Mesendoderm (in vitro differentiated cells): ENCODE measurements around the gene SYT17.

Experiments
- DNase-seq: peaks from one replicate; pipeline ENCODE4 v3.0.0; 2013
- H2AK5ac ChIP-seq: 2 replicates; pipeline ENCODE4 v1.6.1; 2013; ENCODE audit warnings: low read length, inconsistent platforms
- H2BK120ac ChIP-seq: 2 replicates; pipeline ENCODE4 v1.6.1; 2013; ENCODE audit warnings: low read depth, mild to moderate bottlenecking, low read length, moderate library complexity, mixed read lengths
- H2BK15ac ChIP-seq: replicated peaks from 2 replicates; pipeline ENCODE4 v1.6.1; 2013; ENCODE audit warnings: low read depth, mild to moderate bottlenecking, moderate library complexity
- H2BK5ac ChIP-seq: 2 replicates; pipeline ENCODE4 v1.6.1; 2013; ENCODE audit warnings: low read length, inconsistent platforms
- H3K18ac ChIP-seq: 2 replicates; pipeline ENCODE4 v1.6.1; 2013; ENCODE audit warnings: mild to moderate bottlenecking, low read length, mixed read lengths
- H3K23ac ChIP-seq: one replicate; pipeline ENCODE4 v1.6.1; 2013; ENCODE audit warnings: low read length
- H3K27ac ChIP-seq: 2 replicates; pipeline ENCODE4 v1.5.1; 2013; ENCODE audit warnings: low read depth, mild to moderate bottlenecking, inconsistent platforms, low read length, moderate library complexity
- H3K27me3 ChIP-seq: 2 replicates; pipeline ENCODE4 v1.6.1; 2013; ENCODE audit warnings: low read length, control low read depth, mild to moderate bottlenecking, inconsistent platforms; ENCODE audit not compliant: insufficient read depth, poor library complexity
- H3K36me3 ChIP-seq: 2 replicates; pipeline ENCODE4 v1.6.1; 2013; ENCODE audit warnings: low read length, inconsistent platforms; ENCODE audit not compliant: control insufficient read depth, insufficient read depth
- H3K4ac ChIP-seq: one replicate; pipeline ENCODE4 v1.6.1; 2013; ENCODE audit warnings: low read depth, mild to moderate bottlenecking, low read length, moderate library complexity
- H3K4me1 ChIP-seq: 2 replicates; pipeline ENCODE4 v1.6.1; 2013; ENCODE audit warnings: low read depth, low read length, inconsistent platforms; ENCODE audit not compliant: control insufficient read depth
- H3K4me2 ChIP-seq: 2 replicates; pipeline ENCODE4 v1.6.1; 2013; ENCODE audit warnings: low read length
- H3K4me3 ChIP-seq: 2 replicates; pipeline ENCODE4 v1.5.1; 2013; ENCODE audit warnings: mild to moderate bottlenecking, low read length
- H3K56ac ChIP-seq: one replicate; pipeline ENCODE4 v1.6.1; 2013; ENCODE audit warnings: low read length
- H3K79me1 ChIP-seq: 2 replicates; pipeline ENCODE4 v1.6.1; 2013; ENCODE audit warnings: low read length, inconsistent platforms
- H3K79me2 ChIP-seq: 2 replicates; pipeline ENCODE4 v1.6.1; 2013; ENCODE audit warnings: mild to moderate bottlenecking, low read length; ENCODE audit not compliant: control insufficient read depth, insufficient read depth
- H3K9ac ChIP-seq: 2 replicates; pipeline ENCODE4 v1.6.1; 2013; ENCODE audit warnings: low read length, inconsistent platforms
- H4K5ac ChIP-seq: one replicate; pipeline ENCODE4 v1.6.1; 2013; ENCODE audit warnings: low read length
- H4K8ac ChIP-seq: one replicate; pipeline ENCODE4 v1.6.1; 2013; ENCODE audit warnings: low read depth, mild to moderate bottlenecking, control low read depth, low read length, moderate library complexity
- WGBS: extraction: QIAGEN DNeasy Blood & Tissue Kit; methylation state at CpG from one replicate; pipeline ENCODE4 v1.1.7; 2013; ENCODE audit warnings: low lambda C conversion rate, missing lambda C conversion rate; ENCODE audit not compliant: insufficient coverage; ENCODE audit errors: extremely low coverage; 5-methylcytosine and 5-hydroxymethylcytosine counted together

The SYT17 gene

GRCh38 chr16:19142939-19143598 is 25.0 kb upstream of the SYT17 start:
- Histone ChIP-seq H3K4me1 (peaks cover 6% of the 10 kb centered on the region), H3K79me1 (no peaks in the 10 kb centered on the region), H3K56ac (no peak overlapping the region), H3K23ac (no peak overlapping the region), H3K9ac (no peak overlapping the region), H3K79me2 (no peaks in the 10 kb centered on the region), H2BK5ac (no peak overlapping the region), H2BK15ac (no peak overlapping the region), H3K18ac (no peak overlapping the region), H3K4me2 (no peak overlapping the region), H3K27me3 (no peaks in the 10 kb centered on the region), H4K5ac (no peak overlapping the region), H3K4me3 (no peak overlapping the region), H2BK120ac (no peak overlapping the region), H3K4ac (no peak overlapping the region), H3K36me3 (no peaks in the 10 kb centered on the region), H2AK5ac (no peak overlapping the region), H3K27ac (no peak overlapping the region), H4K8ac (no peak overlapping the region)
- no peak for DNase-seq
- WGBS, result no CpG with 5 or more reads among the region's 8 CpGs

GRCh38 chr16:19143599-19143956 is 24.5 kb upstream of the SYT17 start:
- DNase-seq, result no peak
- Histone ChIP-seq H3K27ac (no peak overlapping the region), H3K79me2 (no peaks in the 10 kb centered on the region), H3K4me1 (peaks cover 6% of the 10 kb centered on the region), H3K9ac (no peak overlapping the region), H2BK15ac (no peak overlapping the region), H3K4ac (no peak overlapping the region), H3K27me3 (no peaks in the 10 kb centered on the region), H2BK5ac (no peak overlapping the region), H2AK5ac (no peak overlapping the region), H4K5ac (no peak overlapping the region), H3K23ac (no peak overlapping the region), H2BK120ac (no peak overlapping the region), H3K18ac (no peak overlapping the region), H3K56ac (no peak overlapping the region), H4K8ac (no peak overlapping the region), H3K4me3 (no peak overlapping the region), H3K79me1 (no peaks in the 10 kb centered on the region), H3K4me2 (no peak overlapping the region), H3K36me3 (no peaks in the 10 kb centered on the region)
- WGBS, result no CpG with 5 or more reads among the region's 9 CpGs

GRCh38 chr16:19145010-19145409 is 23.0 kb upstream of the SYT17 start:
- H3K79me2 ChIP-seq, result no peaks in the 10 kb centered on the region
- H3K56ac ChIP-seq, result no peak overlapping the region
- no peak overlapping the region for H3K4me3 ChIP-seq
- no peak overlapping the region for H3K4ac ChIP-seq
- no peak overlapping the region for H3K4me2 ChIP-seq
- H3K36me3 ChIP-seq, result no peaks in the 10 kb centered on the region
- no peak overlapping the region for H4K5ac ChIP-seq
- DNase-seq, result peak; percentile 74
- H3K23ac ChIP-seq, result no peak overlapping the region
- H2BK15ac ChIP-seq, result no peak overlapping the region
- no peak overlapping the region for H2AK5ac ChIP-seq
- H3K79me1 ChIP-seq, result no peaks in the 10 kb centered on the region
- H4K8ac ChIP-seq, result no peak overlapping the region
- H3K27ac ChIP-seq, result no peak overlapping the region
- no peak overlapping the region for H2BK120ac ChIP-seq
- no peak overlapping the region for H2BK5ac ChIP-seq
- H3K9ac ChIP-seq, result no peak overlapping the region
- no peak overlapping the region for H3K18ac ChIP-seq
- no peaks in the 10 kb centered on the region for H3K27me3 ChIP-seq
- WGBS, result no CpG with 5 or more reads among the region's 3 CpGs
- peaks cover 6% of the 10 kb centered on the region for H3K4me1 ChIP-seq

GRCh38 chr16:19147126-19147525 is 20.9 kb upstream of the SYT17 start:
- H2BK5ac ChIP-seq, result no peak overlapping the region
- no peaks in the 10 kb centered on the region for H3K27me3 ChIP-seq
- H3K56ac ChIP-seq, result no peak overlapping the region
- WGBS, result no CpG with 5 or more reads among the region's 4 CpGs
- H2BK15ac ChIP-seq, result no peak overlapping the region
- H3K79me2 ChIP-seq, result no peaks in the 10 kb centered on the region
- no peak overlapping the region for H3K27ac ChIP-seq
- no peak overlapping the region for H3K18ac ChIP-seq
- H2AK5ac ChIP-seq, result no peak overlapping the region
- no peaks in the 10 kb centered on the region for H3K79me1 ChIP-seq
- no peak overlapping the region for H2BK120ac ChIP-seq
- H3K4me2 ChIP-seq, result no peak overlapping the region
- no peak overlapping the region for H3K9ac ChIP-seq
- H3K36me3 ChIP-seq, result no peaks in the 10 kb centered on the region
- no peak overlapping the region for H3K23ac ChIP-seq
- no peak overlapping the region for H4K5ac ChIP-seq
- no peak overlapping the region for H3K4me3 ChIP-seq
- peaks cover 6% of the 10 kb centered on the region for H3K4me1 ChIP-seq
- no peak overlapping the region for H4K8ac ChIP-seq
- H3K4ac ChIP-seq, result no peak overlapping the region
- no peak for DNase-seq

GRCh38 chr16:19147627-19148026 is 20.4 kb upstream of the SYT17 start:
- H3K79me1 ChIP-seq, result no peaks in the 10 kb centered on the region
- H3K56ac ChIP-seq, result no peak overlapping the region
- no peak overlapping the region for H2AK5ac ChIP-seq
- no peak overlapping the region for H3K4me2 ChIP-seq
- H3K9ac ChIP-seq, result no peak overlapping the region
- no peak for DNase-seq
- H3K4ac ChIP-seq, result no peak overlapping the region
- H3K27me3 ChIP-seq, result no peaks in the 10 kb centered on the region
- no peak overlapping the region for H2BK120ac ChIP-seq
- H3K18ac ChIP-seq, result no peak overlapping the region
- no peak overlapping the region for H4K5ac ChIP-seq
- H2BK15ac ChIP-seq, result no peak overlapping the region
- H3K79me2 ChIP-seq, result no peaks in the 10 kb centered on the region
- H2BK5ac ChIP-seq, result no peak overlapping the region
- WGBS, result no CpG with 5 or more reads among the region's 4 CpGs
- H3K4me3 ChIP-seq, result no peak overlapping the region
- no peak overlapping the region for H3K23ac ChIP-seq
- peaks cover 6% of the 10 kb centered on the region for H3K4me1 ChIP-seq
- no peaks in the 10 kb centered on the region for H3K36me3 ChIP-seq
- no peak overlapping the region for H3K27ac ChIP-seq
- no peak overlapping the region for H4K8ac ChIP-seq

GRCh38 chr16:19148189-19148588 is 19.9 kb upstream of the SYT17 start:
- Histone ChIP-seq H2BK120ac (no peak overlapping the region), H4K8ac (no peak overlapping the region), H3K56ac (no peak overlapping the region), H4K5ac (no peak overlapping the region), H2BK15ac (no peak overlapping the region), H3K18ac (no peak overlapping the region), H3K4me3 (no peak overlapping the region), H3K79me1 (no peaks in the 10 kb centered on the region), H3K4me2 (no peak overlapping the region), H3K27me3 (no peaks in the 10 kb centered on the region), H3K9ac (no peak overlapping the region), H3K4me1 (peaks cover 6% of the 10 kb centered on the region), H3K4ac (no peak overlapping the region), H2AK5ac (no peak overlapping the region), H3K79me2 (no peaks in the 10 kb centered on the region), H2BK5ac (no peak overlapping the region), H3K36me3 (no peaks in the 10 kb centered on the region), H3K23ac (no peak overlapping the region), H3K27ac (no peak overlapping the region)
- no CpG with 5 or more reads among the region's 5 CpGs for WGBS
- DNase-seq, result no peak
